Measurements from ENCODE around the gene FAM227B. TPM values are rescaled to one million over a fixed set of nuclear protein-coding genes. Genes with fewer than 3 reads are reported as not detected.

FAM227B gene
- total and polyA plus RNA-seq, 9 donors, result 7.0 to 21.8 (median 11.5) TPM

- H3K27me3 ChIP-seq, result no peaks in the 10 kb centered on the region
- intact Hi-C loops (cut with DNase I), result no loop called here
- TF ChIP-seq CTCF (IDR thresholded peaks at IDR 0.05) (no peak), POLR2A (IDR thresholded peaks at IDR 0.05) (no peak), EP300 (IDR thresholded peaks at IDR 0.05) (no peak)
These were observed 277.1 kb downstream of the FAM227B start for GRCh38 chr15:49343546-49343945.

GRCh38 chr15:49339656-49340055 is 281.0 kb downstream of the FAM227B start:
- H3K4me3 ChIP-seq, result no peak overlapping the region
- WGBS, 3 donors, result 87 to 92% (median 88%) methylated on average over 9 to 10 of the region's 10 CpGs
- no peaks in the 10 kb centered on the region for H3K9me3 ChIP-seq
- no peak for TF ChIP-seq CTCF (IDR thresholded peaks at IDR 0.05)
- TF ChIP-seq POLR2A (IDR thresholded peaks at IDR 0.05), result no peak
- no peak for TF ChIP-seq EP300 (IDR thresholded peaks at IDR 0.05)
- H3K4me1 ChIP-seq (ENCODE audit: insufficient read depth), result peaks cover 4% of the 10 kb centered on the region
- H3K27ac ChIP-seq, result no peak overlapping the region
- intact Hi-C loops (cut with DNase I), result no loop called here
- no peaks in the 10 kb centered on the region for H3K36me3 ChIP-seq
- DNase-seq, result no peak
- H3K27me3 ChIP-seq, result no peaks in the 10 kb centered on the region

More at GRCh38 chr15:49343546-49343945, 277.1 kb downstream of the FAM227B start:
- Histone ChIP-seq H3K27ac (no peak overlapping the region), H3K36me3 (no peaks in the 10 kb centered on the region), H3K9me3 (no peaks in the 10 kb centered on the region), H3K4me3 (no peak overlapping the region), H3K4me1 (ENCODE audit: insufficient read depth) (no peaks in the 10 kb centered on the region)
- DNase-seq, result no peak

DNA sequence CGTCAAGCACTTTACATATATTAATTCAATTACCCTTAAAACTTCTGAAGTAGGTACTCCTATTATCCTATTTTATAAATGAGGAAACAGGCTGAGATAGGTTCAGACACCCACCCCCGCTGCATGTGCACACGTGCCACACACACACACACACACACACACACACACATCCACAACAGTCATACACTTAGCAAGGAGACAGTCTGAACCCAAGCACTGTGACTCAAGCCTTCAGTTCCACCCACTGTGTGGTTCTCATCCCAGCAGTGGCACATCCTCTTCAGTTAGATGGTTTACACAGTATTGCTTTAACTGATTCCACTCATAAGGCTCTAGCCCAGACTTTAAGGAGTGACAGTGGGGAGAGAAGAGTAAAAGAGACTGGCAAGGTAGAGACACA is 288.7 kb downstream of the FAM227B start:
- WGBS, 3 donors, result 92% methylated on average over 3 of the region's 3 CpGs
- TF ChIP-seq POLR2A (IDR thresholded peaks at IDR 0.05) (no peak), EP300 (IDR thresholded peaks at IDR 0.05) (no peak), CTCF (IDR thresholded peaks at IDR 0.05) (no peak)
- peaks cover 6% of the 10 kb centered on the region for H3K4me1 ChIP-seq (ENCODE audit: insufficient read depth)
- no peaks in the 10 kb centered on the region for H3K9me3 ChIP-seq
- no peak overlapping the region for H3K4me3 ChIP-seq
- no peak for DNase-seq
- H3K36me3 ChIP-seq, result no peaks in the 10 kb centered on the region
- H3K27me3 ChIP-seq, result no peaks in the 10 kb centered on the region
- H3K27ac ChIP-seq, result no peak overlapping the region
- intact Hi-C loops (cut with DNase I), result no loop called here

GRCh38 chr15:49331442-49331841 is 289.2 kb downstream of the FAM227B start:
- H3K9me3 ChIP-seq, result no peaks in the 10 kb centered on the region
- H3K27me3 ChIP-seq, result no peaks in the 10 kb centered on the region
- H3K36me3 ChIP-seq, result no peaks in the 10 kb centered on the region
- no peak overlapping the region for H3K4me3 ChIP-seq
- no peak overlapping the region for H3K27ac ChIP-seq
- TF ChIP-seq POLR2A (IDR thresholded peaks at IDR 0.05) (no peak), CTCF (IDR thresholded peaks at IDR 0.05) (no peak), EP300 (IDR thresholded peaks at IDR 0.05) (no peak)
- peaks cover 6% of the 10 kb centered on the region for H3K4me1 ChIP-seq (ENCODE audit: insufficient read depth)
- DNase-seq, result no peak
- intact Hi-C loops (cut with DNase I), result no loop called here

- Histone ChIP-seq H3K4me1 (ENCODE audit: insufficient read depth) (peaks cover 2% of the 10 kb centered on the region), H3K9me3 (no peaks in the 10 kb centered on the region), H3K4me3 (no peak overlapping the region), H3K27me3 (no peaks in the 10 kb centered on the region), H3K27ac (no peak overlapping the region), H3K36me3 (no peaks in the 10 kb centered on the region)
- no peak for DNase-seq
- intact Hi-C loops (cut with DNase I), result no loop called here
- no peak for TF ChIP-seq POLR2A (IDR thresholded peaks at IDR 0.05)
These were observed 290.5 kb downstream of the FAM227B start for GRCh38 chr15:49330166-49330565.
